SK-N-SH (cell line): ENCODE results near the gene PAWR. TPM values are rescaled to one million over a fixed set of nuclear protein-coding genes. Genes with fewer than 3 reads are reported as not detected.

Source experiments
- CTCF ChIA-PET: fragments of 300-600, 350-600 bp; formaldehyde crosslinking; extraction: SDS; loops from one replicate; lab custom pipeline; 2021; lab: Yijun Ruan, JAX
- POLR2A ChIA-PET: fragments of 350-600 bp; sonication (Branson Sonifier 250); formaldehyde crosslinking; extraction: SDS; loops from one replicate; lab custom pipeline; 2020; ENCODE audit warnings: antibody characterized with exemption, inconsistent platforms; lab: Yijun Ruan, JAX
- DNase-seq: peaks from one replicate; pipeline ENCODE4 v3.0.0; 2012
- H2AFZ ChIP-seq: fragments of 200-600 bp; sonication (generic); 2 replicates; pipeline ENCODE4 v1.8.1; 2016; ENCODE audit warnings: antibody characterized with exemption, mild to moderate bottlenecking, low read depth
- H3F3A ChIP-seq: fragments of 200-600 bp; sonication (generic); replicated peaks from 2 replicates; pipeline ENCODE3; 2016; ENCODE audit warnings: antibody characterized with exemption, mild to moderate bottlenecking; ENCODE audit not compliant: insufficient read depth
- H3K27ac ChIP-seq, 2 experiments: fragments of 200-500 bp in 1 of 2; fragments of 200-600 bp in 1 of 2; sonication (Bioruptor generic) in 1 of 2; sonication (generic), shearing (Covaris generic) in 1 of 2; 2 replicates each; pipeline versions ENCODE4 v1.5.1 to v1.6.1; 2014 to 2016; ENCODE audit warnings: low read depth in 2 of 2, inconsistent platforms in 1 of 2, low read length in 1 of 2, mild to moderate bottlenecking in 1 of 2, mixed read lengths in 1 of 2
- H3K27me3 ChIP-seq: fragments of 200-600 bp; sonication (generic), shearing (Covaris generic); 2 replicates; pipeline ENCODE4 v1.6.1; 2016; ENCODE audit warnings: mixed run types; ENCODE audit not compliant: insufficient read depth
- H3K36me3 ChIP-seq, 2 experiments: fragments of 200-500 bp in 1 of 2; fragments of 200-600 bp in 1 of 2; sonication (Bioruptor generic) in 1 of 2; sonication (generic) in 1 of 2; replicated peaks in 1 of 2; 2 replicates each; pipeline versions ENCODE3 to v1.5.1; 2014 to 2016; ENCODE audit warnings: low read length in 1 of 2, mild to moderate bottlenecking in 1 of 2; ENCODE audit not compliant: insufficient read depth in 2 of 2, control insufficient read depth in 1 of 2
- H3K4me1 ChIP-seq, 2 experiments: fragments of 200-500 bp in 1 of 2; fragments of 200-600 bp in 1 of 2; sonication (Bioruptor generic) in 1 of 2; sonication (generic), shearing (Covaris generic) in 1 of 2; 2 replicates each; pipeline versions ENCODE4 v1.5.1 to v1.6.1; 2014 to 2016; ENCODE audit warnings: low read depth in 1 of 2, low read length in 1 of 2, mixed run types in 1 of 2; ENCODE audit not compliant: insufficient read depth in 2 of 2, control insufficient read depth in 1 of 2
- H3K4me2 ChIP-seq: fragments of 200-600 bp; sonication (generic), shearing (Covaris generic); 2 replicates; pipeline ENCODE4 v1.6.1; 2017; ENCODE audit warnings: mixed run types
- H3K4me3 ChIP-seq, 2 experiments: fragments of 200-500 bp in 1 of 2; fragments of 200-600 bp in 1 of 2; sonication (Bioruptor generic) in 1 of 2; sonication (generic), shearing (Covaris generic) in 1 of 2; 2 replicates each; pipeline versions ENCODE4 v1.5.1 to v1.8.1; 2014 to 2016; ENCODE audit warnings: low read depth in 2 of 2, inconsistent platforms in 1 of 2, low read length in 1 of 2, mild to moderate bottlenecking in 1 of 2, mixed read lengths in 1 of 2, moderate library complexity in 1 of 2
- H3K79me2 ChIP-seq: fragments of 200-600 bp; sonication (generic); 2 replicates; pipeline ENCODE4 v1.8.1; 2017; ENCODE audit warnings: mild to moderate bottlenecking; ENCODE audit not compliant: insufficient read depth
- H3K9ac ChIP-seq: fragments of 200-600 bp; sonication (generic); 2 replicates; pipeline ENCODE4 v1.6.1; 2017; ENCODE audit warnings: mixed run types
- H3K9me2 ChIP-seq: fragments of 200-600 bp; sonication (generic); 2 replicates; pipeline ENCODE4 v1.6.1; 2017; ENCODE audit warnings: mixed run types
- H3K9me3 ChIP-seq: fragments of 200-600 bp; sonication (generic); 2 replicates; pipeline ENCODE4 v1.6.1; 2017; ENCODE audit warnings: mixed run types, mild to moderate bottlenecking, moderate library complexity
- H4K20me1 ChIP-seq: fragments of 200-600 bp; sonication (generic); 2 replicates; pipeline ENCODE4 v1.6.1; 2017; ENCODE audit warnings: mild to moderate bottlenecking, mixed run types; ENCODE audit not compliant: insufficient read depth
- CTCF ChIP-seq: fragments of 200-600 bp; sonication (generic); IDR thresholded peaks from 2 replicates; pipeline ENCODE4 v1.6.1; 2017; ENCODE audit warnings: antibody characterized with exemption, mild to moderate bottlenecking, moderate library complexity
- EZH2phosphoT487 ChIP-seq: fragments of 200-600 bp; sonication (generic); IDR thresholded peaks from 2 replicates; pipeline ENCODE4 v1.6.1; 2017; ENCODE audit warnings: low read depth, mixed run types, mild to moderate bottlenecking, antibody characterized with exemption, moderate library complexity, borderline replicate concordance
- FOXJ3 ChIP-seq: sonication (generic); formaldehyde crosslinking; IDR thresholded peaks from 2 replicates; pipeline ENCODE4 v1.5.1; 2020; ENCODE audit warnings: mild to moderate bottlenecking, missing genetic modification reagents
- FOXM1 ChIP-seq: IDR thresholded peaks from 2 replicates; pipeline ENCODE4 v1.4.0; 2012; ENCODE audit warnings: low read depth, mild to moderate bottlenecking
- GABPA ChIP-seq: IDR thresholded peaks from 2 replicates; pipeline ENCODE4 v1.4.0; 2012; ENCODE audit warnings: low read depth, mild to moderate bottlenecking
- GATA2 ChIP-seq: sonication (generic); formaldehyde crosslinking; IDR thresholded peaks from 2 replicates; pipeline ENCODE4 v1.5.0; 2020; ENCODE audit warnings: mild to moderate bottlenecking, missing genetic modification reagents
- JUND ChIP-seq: IDR thresholded peaks from 2 replicates; pipeline ENCODE4 v1.4.0; 2012
- MEF2A ChIP-seq: IDR thresholded peaks from 2 replicates; pipeline ENCODE4 v1.4.0; 2012; ENCODE audit warnings: low read depth, borderline replicate concordance
- PBX3 ChIP-seq: IDR thresholded peaks from 2 replicates; pipeline ENCODE4; 2012
- RCOR1 ChIP-seq: fragments of 150-350 bp; IDR thresholded peaks from 2 replicates; pipeline ENCODE4 v1.6.1; 2017; ENCODE audit warnings: antibody characterized with exemption, low read length
- RFX5 ChIP-seq: IDR thresholded peaks from 2 replicates; pipeline ENCODE4 v1.6.1; 2012; ENCODE audit warnings: mild to moderate bottlenecking, improper control_type of control experiment, low read length
- TAF1 ChIP-seq: IDR thresholded peaks from 2 replicates; pipeline ENCODE4 v1.6.1; 2012; ENCODE audit warnings: low read depth, mild to moderate bottlenecking, low read length, moderate library complexity, borderline replicate concordance
- WGBS: methylation state at CpG from one replicate; pipeline ENCODE4 v1.1.6; 2017; ENCODE audit warnings: low lambda C conversion rate; 5-methylcytosine and 5-hydroxymethylcytosine counted together
- polyA plus RNA-seq, 3 experiments: library from polyadenylated mRNA; depleted of rRNA; stranded (reverse); fragments of >200 nt; gene quantifications; 2 replicates each; pipeline ENCODE4 v1.2.3, GENCODE V29; 2012
- TF ChIP-seq, protein P1 (sequence below): IDR thresholded peaks from 2 replicates; pipeline ENCODE4 v1.6.1; 2012; ENCODE audit warnings: mild to moderate bottlenecking, low read depth, low read length, moderate library complexity
- TF ChIP-seq, protein P2 (sequence below): fragments of 150-350 bp; IDR thresholded peaks from 2 replicates; pipeline ENCODE4 v1.6.1; 2016; ENCODE audit warnings: mild to moderate bottlenecking, low read depth, low read length
- TF ChIP-seq, protein P3 (sequence below): IDR thresholded peaks from 2 replicates; pipeline ENCODE4 v1.4.0; 2012; ENCODE audit warnings: low read depth, borderline replicate concordance

PAWR gene
- polyA plus RNA-seq, 1 of the 3 experiments (the other 2 are of a cell fraction): 1.8 TPM

DNA sequence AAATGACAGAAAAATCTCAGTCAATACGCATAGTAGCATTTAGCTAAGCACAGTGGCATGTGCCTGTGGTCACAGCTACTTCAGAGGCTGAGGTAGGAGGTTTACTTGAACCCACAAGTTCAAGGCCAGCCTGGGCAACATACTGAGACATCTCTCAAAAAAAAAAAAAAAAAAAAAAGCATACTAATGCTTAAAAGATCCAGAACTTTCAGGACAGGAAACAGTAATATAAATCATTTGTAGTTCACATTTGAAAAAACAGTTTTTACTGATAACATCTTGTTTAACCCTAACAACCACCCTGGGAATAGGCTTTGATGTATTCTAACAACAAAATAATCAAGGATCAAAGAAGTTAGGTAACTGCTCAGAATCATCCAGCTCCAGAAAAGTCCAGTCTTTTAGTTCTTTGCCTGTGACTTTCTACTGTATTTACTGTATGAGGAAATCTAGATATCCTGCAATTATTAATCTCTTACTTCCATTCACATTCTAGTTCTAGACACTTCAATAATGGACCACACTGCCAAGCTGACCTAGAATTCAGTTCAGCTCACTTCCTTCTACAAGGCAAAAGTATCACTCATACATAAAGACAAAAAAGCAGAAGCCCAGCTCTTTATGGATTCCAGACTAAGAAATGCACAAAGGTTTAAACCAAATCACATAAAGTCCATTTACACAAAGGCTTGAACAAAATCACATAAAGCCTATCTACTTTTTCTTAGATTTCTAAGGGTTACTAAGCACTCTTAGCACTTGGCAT, 28.5 kb downstream of the PAWR start:
- 71% methylated on average over 1 of the region's 1 CpG for WGBS
- Histone ChIP-seq H3K27ac (no peak overlapping the region), H3K79me2 (no peaks in the 10 kb centered on the region), H3K9me2 (no peaks in the 10 kb centered on the region), H2AFZ (no peak overlapping the region), H3F3A (peaks cover 14% of the 10 kb centered on the region), H3K4me2 (no peak overlapping the region), H3K4me1 (0 out of 4 replicates have a peak, but pooled peaks cover 0 to 5% of the 10 kb centered on the region in 2 experiments), H3K9me3 (no peaks in the 10 kb centered on the region), H4K20me1 (no peaks in the 10 kb centered on the region), H3K27me3 (no peaks in the 10 kb centered on the region), H3K36me3 (no peaks in the 10 kb centered on the region), H3K9ac (no peak overlapping the region), H3K4me3 (no peak overlapping the region)
- no peak for DNase-seq
- ChIA-PET POLR2A (no interaction called here), CTCF (no interaction called here)
- TF ChIP-seq FOXJ3 (no peak), GABPA (no peak), MEF2A (no peak), PBX3 (no peak), TAF1 (no peak), JUND (no peak), RCOR1 (no peak), RFX5 (no peak), GATA2 (CRISPR knock-in tag) (no peak), FOXM1 (no peak), EZH2phosphoT487 (no peak), CTCF (no peak)
- TF ChIP-seq, protein P1, sequence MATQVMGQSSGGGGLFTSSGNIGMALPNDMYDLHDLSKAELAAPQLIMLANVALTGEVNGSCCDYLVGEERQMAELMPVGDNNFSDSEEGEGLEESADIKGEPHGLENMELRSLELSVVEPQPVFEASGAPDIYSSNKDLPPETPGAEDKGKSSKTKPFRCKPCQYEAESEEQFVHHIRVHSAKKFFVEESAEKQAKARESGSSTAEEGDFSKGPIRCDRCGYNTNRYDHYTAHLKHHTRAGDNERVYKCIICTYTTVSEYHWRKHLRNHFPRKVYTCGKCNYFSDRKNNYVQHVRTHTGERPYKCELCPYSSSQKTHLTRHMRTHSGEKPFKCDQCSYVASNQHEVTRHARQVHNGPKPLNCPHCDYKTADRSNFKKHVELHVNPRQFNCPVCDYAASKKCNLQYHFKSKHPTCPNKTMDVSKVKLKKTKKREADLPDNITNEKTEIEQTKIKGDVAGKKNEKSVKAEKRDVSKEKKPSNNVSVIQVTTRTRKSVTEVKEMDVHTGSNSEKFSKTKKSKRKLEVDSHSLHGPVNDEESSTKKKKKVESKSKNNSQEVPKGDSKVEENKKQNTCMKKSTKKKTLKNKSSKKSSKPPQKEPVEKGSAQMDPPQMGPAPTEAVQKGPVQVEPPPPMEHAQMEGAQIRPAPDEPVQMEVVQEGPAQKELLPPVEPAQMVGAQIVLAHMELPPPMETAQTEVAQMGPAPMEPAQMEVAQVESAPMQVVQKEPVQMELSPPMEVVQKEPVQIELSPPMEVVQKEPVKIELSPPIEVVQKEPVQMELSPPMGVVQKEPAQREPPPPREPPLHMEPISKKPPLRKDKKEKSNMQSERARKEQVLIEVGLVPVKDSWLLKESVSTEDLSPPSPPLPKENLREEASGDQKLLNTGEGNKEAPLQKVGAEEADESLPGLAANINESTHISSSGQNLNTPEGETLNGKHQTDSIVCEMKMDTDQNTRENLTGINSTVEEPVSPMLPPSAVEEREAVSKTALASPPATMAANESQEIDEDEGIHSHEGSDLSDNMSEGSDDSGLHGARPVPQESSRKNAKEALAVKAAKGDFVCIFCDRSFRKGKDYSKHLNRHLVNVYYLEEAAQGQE: no peak
- TF ChIP-seq, protein P2, sequence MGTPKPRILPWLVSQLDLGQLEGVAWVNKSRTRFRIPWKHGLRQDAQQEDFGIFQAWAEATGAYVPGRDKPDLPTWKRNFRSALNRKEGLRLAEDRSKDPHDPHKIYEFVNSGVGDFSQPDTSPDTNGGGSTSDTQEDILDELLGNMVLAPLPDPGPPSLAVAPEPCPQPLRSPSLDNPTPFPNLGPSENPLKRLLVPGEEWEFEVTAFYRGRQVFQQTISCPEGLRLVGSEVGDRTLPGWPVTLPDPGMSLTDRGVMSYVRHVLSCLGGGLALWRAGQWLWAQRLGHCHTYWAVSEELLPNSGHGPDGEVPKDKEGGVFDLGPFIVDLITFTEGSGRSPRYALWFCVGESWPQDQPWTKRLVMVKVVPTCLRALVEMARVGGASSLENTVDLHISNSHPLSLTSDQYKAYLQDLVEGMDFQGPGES: no peak
- TF ChIP-seq, protein P3, sequence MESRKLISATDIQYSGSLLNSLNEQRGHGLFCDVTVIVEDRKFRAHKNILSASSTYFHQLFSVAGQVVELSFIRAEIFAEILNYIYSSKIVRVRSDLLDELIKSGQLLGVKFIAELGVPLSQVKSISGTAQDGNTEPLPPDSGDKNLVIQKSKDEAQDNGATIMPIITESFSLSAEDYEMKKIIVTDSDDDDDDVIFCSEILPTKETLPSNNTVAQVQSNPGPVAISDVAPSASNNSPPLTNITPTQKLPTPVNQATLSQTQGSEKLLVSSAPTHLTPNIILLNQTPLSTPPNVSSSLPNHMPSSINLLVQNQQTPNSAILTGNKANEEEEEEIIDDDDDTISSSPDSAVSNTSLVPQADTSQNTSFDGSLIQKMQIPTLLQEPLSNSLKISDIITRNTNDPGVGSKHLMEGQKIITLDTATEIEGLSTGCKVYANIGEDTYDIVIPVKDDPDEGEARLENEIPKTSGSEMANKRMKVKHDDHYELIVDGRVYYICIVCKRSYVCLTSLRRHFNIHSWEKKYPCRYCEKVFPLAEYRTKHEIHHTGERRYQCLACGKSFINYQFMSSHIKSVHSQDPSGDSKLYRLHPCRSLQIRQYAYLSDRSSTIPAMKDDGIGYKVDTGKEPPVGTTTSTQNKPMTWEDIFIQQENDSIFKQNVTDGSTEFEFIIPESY: no peak
